Fibroblast of mammary gland (primary cell): ENCODE measurements around the gene YBX2.

Experiments used
- DNase-seq: peaks from one replicate; pipeline ENCODE4 v3.0.0-alpha.2; 2010; ENCODE audit warnings: low read depth
- H3K4me3 ChIP-seq: 2 replicates; pipeline ENCODE4 v1.5.1; 2011; ENCODE audit warnings: low read depth, mild to moderate bottlenecking, low read length, moderate library complexity; ENCODE audit not compliant: control insufficient read depth
- TF ChIP-seq, protein P1 (sequence below): conservative IDR thresholded peaks from 2 replicates; pipeline ENCODE4 v1.5.1; 2011; ENCODE audit warnings: low read depth, low read length, inconsistent platforms; ENCODE audit not compliant: control insufficient read depth, insufficient read depth

YBX2 gene

DNA sequence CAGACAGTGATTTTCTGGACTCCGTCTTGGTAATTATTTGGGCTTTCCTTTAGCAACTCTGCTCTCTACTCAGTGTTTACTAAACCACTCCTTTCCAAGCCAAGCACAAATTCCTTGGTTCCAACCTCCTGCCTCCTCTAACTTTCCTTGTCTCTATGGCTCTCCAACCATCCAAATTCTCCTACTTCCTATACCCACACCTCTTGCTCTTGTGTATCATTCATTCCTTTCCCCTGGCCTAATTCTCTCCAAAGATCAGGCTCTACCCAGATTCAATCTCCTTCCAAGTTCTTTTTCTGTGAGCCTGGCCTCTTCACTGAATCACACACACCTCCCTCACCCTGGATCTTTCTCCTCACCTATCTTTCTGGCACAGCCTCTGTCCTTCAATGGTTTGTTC lies 33.6 kb upstream of the YBX2 start:
- H3K4me3 ChIP-seq: no peak overlapping the region
- no peak for DNase-seq
- TF ChIP-seq, protein P1, sequence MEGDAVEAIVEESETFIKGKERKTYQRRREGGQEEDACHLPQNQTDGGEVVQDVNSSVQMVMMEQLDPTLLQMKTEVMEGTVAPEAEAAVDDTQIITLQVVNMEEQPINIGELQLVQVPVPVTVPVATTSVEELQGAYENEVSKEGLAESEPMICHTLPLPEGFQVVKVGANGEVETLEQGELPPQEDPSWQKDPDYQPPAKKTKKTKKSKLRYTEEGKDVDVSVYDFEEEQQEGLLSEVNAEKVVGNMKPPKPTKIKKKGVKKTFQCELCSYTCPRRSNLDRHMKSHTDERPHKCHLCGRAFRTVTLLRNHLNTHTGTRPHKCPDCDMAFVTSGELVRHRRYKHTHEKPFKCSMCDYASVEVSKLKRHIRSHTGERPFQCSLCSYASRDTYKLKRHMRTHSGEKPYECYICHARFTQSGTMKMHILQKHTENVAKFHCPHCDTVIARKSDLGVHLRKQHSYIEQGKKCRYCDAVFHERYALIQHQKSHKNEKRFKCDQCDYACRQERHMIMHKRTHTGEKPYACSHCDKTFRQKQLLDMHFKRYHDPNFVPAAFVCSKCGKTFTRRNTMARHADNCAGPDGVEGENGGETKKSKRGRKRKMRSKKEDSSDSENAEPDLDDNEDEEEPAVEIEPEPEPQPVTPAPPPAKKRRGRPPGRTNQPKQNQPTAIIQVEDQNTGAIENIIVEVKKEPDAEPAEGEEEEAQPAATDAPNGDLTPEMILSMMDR: no peak

GRCh38 chr17:7327501-7327900 lies 33.1 kb upstream of the YBX2 start:
- no peak for DNase-seq
- TF ChIP-seq, protein P1: no peak
- H3K4me3 ChIP-seq: no peak overlapping the region

- no peak for DNase-seq
- TF ChIP-seq, protein P1: no peak
- no peak overlapping the region for H3K4me3 ChIP-seq
Measured at GRCh38 chr17:7327056-7327455, 32.6 kb upstream of the YBX2 start.

DNA sequence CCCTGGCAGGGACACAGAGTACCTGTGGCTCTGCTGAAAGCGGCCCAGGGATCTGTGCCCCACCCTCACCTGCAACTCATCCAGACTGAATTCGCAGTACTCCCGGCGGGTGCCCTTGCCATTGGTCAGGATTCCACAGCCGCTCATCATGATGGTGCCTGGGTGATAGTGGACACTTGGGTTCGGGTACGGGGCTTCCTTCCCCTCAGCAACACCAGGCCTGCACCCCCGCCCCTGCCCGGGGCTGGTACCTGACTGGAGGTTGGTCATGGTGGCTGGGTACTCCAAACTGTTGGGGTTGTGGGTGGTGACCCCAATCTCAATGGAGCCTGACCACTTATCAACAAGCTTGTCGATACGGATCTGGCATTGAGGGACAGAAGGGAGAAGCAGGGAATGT lies 31.7 kb upstream of the YBX2 start:
- TF ChIP-seq, protein P1: no peak
- no peak for DNase-seq
- H3K4me3 ChIP-seq: no peak overlapping the region

DNA sequence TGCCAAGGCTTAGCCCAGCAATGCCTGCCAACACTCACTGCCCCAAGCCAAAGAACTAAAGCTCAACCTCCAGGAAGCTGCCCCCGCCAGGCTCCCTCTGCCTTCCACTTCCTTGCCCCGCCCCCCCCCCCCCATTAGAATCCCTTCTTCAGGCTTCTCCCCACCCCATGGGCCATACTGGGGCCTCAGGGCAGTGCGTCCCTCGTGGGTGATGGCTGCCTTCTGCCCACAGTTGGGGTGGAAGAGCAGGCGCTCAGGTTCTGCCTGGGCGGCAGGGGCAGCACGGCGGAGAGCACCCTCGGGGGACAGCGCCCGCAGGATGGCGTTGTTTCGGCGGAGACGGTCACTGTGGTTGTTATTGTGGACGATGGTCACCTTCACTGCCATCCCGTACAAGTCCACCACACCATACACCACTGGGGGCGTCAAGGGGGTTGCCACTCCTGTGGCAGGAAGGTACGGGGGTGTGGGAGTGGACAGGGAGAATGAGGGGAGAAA lies 30.6 kb upstream of the YBX2 start:
- no peak overlapping the region for H3K4me3 ChIP-seq
- TF ChIP-seq, protein P1: no peak

DNA sequence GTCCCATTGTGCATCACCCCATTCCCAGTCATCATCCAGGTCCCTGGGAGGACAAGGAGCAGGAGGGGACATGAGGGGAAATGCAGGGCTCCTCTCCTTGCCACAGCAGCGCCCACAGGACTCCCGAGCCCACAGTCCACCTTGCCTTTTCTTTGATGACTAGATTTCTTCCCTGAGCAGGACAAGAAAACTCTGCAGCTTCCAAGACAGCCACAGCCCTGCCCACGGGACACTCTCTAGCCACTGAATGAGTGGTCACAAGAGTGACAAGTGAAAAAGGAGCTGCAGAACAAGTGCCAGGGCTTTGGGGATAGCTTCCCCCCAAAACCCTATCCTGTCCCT lies 30.0 kb upstream of the YBX2 start:
- H3K4me3 ChIP-seq: no peak overlapping the region
- no peak for DNase-seq
- TF ChIP-seq, protein P1: no peak

More for the DNA sequence above, 30.6 kb upstream of the YBX2 start:
- no peak for DNase-seq
